GM18507 (cell line): ENCODE data around the gene TUBD1.
"Not testable (repeated sequence)": the region's sequence is repeated elsewhere in the genome, so short reads cannot be mapped to it uniquely, and the experiment has no call there.

ENCODE experiments used
- DNase-seq: peaks from one replicate; pipeline ENCODE4 v3.0.0; 2011; ENCODE audit warnings: low read depth; ENCODE audit not compliant: insufficient read length; ENCODE audit errors: extremely low spot score
- FAIRE-seq: peaks from 2 replicates; lab custom pipeline; 2011; peaks lifted over from hg19 to GRCh38; lab: Jason Lieb, UNC

TUBD1 gene

DNA sequence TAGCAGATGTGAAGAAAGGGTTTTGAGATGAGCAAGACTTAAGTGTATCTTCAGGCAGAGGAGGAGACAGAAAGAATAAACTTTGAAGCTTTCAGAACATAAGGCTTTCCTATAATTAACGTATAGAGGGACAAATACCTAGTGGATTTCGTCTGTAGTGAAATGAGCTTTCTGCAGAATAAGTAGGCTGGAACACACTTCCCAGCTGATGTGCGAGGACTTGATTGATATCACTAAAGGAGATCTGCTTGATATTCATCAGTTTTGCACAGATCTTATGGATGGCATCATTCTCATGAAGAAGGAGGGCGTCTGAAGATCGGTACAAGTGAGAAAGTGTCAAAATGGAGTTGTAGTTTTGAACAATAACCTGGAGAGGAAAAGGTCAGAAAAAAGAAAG, 14.8 kb downstream of the TUBD1 start:
- no peak for DNase-seq
- FAIRE-seq: no peak

DNA sequence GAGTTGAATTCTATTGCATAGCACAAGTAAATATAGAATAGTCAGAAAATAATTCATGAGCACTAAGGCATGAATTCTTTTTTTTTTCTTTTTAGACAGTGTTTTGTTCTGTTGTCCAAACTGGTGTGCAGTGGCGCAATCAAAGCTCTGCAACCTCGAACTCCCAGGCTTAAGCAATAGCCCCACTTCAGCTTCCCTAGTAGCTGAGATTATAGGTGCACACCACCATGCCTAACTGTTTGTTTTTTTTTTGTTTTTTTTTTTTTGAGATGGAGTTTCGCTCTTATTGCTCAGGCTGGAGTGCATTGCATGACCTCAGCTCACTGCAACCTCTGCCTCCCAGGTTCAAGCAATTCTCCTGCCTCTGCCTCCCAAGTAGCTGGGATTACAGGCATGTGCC, 16.6 kb downstream of the TUBD1 start:
- FAIRE-seq (no peak), DNase-seq (no peak)

DNA sequence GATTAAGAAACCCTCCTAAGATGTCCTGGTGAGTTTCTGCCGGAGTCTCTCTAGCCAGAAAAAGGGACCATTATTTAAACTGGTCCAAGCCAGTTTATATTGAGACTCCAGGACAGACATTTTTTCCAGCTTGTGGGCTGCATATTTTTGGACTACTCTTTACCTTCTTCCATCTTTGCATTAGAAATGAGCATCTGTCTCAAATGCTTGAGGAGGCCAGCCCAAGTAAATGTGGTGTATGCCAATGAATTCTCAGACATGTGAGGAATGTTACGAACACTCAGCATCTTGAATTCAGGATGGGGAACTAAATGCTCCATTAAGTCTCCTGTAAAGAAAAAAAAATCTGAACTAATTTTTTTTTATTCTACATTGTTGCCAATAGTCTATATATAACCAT, 18.4 kb downstream of the TUBD1 start:
- FAIRE-seq (no peak), DNase-seq (no peak)

DNA sequence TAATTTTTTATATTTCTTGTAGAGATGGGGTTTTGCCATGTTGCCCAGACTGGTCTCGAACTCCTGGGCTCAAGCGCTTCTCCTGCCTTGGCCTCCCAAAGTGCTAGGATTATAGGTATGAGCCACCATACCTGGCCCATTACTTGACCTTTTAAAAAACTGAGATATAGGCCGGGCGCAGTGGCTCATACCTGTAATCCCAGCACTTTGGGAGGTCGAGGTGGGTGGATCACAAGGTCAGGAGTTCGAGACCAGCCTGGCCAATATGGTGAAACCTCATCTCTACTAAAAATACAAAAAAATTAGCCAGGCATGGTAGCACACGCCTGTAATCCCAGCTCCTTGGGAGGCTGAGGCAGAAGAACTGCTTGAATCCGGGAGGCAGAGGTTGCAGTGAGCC, 19.3 kb downstream of the TUBD1 start:
- FAIRE-seq, DNase-seq: not testable (repeated sequence)

DNA sequence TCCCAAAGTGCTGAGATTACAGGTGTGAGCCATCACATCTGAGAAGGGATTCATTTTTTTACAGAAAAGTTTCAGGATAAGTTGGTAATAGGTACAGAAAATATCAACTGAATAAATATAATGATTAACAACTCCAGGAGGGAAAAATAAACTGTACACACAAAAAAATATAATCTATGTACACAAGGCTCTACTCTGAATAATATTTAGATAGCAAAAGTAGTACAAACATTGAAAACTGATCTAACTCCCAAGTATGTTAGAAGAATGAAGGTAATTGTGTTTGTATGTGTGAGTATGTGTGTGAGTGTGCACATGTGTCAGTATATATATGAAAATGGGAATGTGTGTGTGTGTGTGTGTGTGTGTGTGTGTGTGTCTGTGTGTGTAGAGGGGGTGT, 20.4 kb downstream of the TUBD1 start:
- FAIRE-seq (no peak), DNase-seq (no peak)

DNA sequence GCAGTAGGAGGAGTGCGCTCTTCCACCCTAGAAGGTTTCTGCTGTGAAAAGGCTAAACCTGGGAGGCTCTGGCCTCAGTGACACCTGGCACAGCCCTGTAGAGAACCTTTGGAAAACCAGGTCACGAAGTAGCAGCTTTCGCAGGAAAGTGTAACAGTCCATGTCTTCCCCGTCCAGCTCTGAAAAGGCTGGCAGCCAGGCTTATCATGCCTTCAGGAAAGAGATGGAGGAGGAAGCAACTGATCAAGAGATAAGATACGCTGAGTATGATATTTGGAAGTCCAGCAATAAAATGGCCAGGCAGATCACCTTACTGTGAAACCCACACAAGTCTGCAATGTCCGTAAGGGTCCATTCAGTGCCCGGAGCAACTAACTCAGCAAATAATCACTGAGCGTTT, 22.3 kb downstream of the TUBD1 start:
- FAIRE-seq: no peak
- no peak for DNase-seq

DNA sequence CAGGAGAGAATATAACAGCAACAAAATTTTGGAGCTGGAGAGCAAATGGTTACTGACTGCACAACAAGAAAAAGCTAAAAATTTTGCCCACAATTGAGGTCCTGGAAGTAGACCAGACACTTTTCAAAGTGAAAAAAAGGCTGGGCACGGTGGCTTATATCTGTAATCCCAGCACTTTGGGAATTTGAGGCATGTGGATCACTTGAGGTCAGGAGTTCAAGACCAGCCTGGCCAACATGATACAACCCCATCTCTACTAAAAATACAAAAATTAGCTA, 22.9 kb downstream of the TUBD1 start:
- FAIRE-seq (no peak), DNase-seq (no peak)

DNA sequence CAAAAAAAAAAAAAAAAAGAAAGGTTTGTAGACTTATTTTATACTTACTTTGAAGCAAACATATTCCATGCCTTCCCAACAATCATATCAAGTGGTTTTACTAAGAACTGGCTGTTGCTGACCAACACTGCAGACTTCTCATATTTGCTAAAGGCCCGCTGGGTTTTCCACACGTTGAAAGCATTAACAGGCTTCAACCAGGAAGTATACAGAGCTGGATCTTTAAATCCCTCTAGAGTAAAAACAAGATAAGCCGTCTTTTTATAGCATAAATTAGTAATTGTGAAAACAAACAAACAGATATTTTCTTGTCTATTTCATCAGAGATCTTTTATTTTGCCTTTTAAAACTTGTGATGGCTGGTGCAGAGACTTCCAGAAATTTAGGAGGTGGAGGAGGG, 29.1 kb downstream of the TUBD1 start:
- no peak for FAIRE-seq

DNA sequence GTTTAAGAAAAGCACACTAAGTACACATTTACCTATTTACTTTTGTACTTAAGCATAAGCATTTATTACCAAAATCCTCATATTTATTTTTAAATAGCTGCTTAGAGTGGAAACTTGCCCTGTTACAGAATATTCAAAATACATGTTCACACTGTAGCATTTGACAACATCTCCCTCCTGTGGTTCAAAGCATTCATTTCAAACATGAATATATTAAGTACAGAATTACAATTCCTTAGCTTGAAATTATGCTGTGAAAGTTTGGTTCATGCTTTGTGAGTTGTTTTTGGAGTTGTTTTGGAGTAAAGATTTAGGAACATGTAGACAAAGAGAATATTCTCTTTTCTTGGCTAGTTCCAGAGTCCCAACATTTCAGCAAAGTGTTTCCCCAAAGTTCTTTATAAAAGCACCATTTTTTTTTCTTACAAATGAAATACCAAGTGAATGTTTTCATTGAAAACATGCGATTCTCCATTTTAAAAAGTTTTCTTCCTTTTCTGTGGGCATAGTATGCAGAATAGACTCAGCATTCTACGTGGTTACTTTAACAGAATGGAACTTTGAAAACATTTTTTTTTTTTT, 33.2 kb downstream of the TUBD1 start:
- DNase-seq (no peak), FAIRE-seq (peak; percentile 63)

More for the DNA sequence above, 29.1 kb downstream of the TUBD1 start:
- no peak for DNase-seq

DNA sequence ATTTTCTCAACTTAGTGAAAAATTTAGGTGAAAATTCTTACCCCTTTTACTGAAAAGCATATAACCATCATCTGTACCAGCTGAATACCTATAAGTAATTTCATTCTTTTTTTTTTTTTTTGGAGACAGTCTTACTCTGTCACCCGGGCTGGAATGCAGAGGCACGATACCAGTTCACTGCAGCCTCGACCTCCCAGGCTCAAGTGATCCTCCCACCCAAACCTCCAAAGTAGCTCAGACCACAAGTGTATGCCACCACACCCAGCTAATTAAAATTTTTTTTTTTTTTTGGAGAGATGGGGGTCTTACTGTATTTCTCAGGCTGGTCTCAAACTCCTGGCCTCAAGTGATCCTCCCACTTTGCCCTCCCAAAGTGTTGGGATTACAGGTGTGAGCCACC, 33.8 kb downstream of the TUBD1 start:
- no peak for FAIRE-seq
- no peak for DNase-seq

DNA sequence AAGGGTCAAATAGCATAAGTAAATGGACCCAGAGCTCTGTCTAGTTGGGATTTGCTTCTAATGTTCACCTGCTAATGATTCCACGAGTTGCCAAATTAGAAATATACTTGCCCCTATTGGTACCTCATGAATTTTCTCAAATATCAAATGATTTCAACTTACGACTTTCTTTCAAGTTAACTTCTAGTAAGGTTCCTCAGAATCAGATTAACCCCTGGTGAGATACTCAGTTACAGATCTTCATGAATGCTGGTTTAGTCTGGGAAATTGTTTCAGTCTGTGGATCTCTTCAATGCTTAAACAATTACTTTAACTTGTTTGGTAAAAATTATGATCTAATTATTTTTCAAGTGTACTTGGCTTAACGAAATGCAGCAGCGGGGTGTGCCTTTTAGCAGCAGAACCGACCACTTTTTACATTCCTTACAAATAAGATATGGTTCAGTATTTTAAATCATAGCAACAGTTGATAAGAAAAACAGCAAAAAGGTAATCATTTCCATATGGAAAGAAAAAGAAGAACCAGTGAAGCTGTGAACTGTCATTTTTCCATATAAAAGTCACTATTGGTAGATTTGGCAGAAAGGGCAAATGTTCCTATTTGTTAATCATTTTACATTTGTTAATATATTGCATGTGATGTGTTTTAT, 34.5 kb downstream of the TUBD1 start:
- no peak for DNase-seq
- FAIRE-seq: no peak

DNA sequence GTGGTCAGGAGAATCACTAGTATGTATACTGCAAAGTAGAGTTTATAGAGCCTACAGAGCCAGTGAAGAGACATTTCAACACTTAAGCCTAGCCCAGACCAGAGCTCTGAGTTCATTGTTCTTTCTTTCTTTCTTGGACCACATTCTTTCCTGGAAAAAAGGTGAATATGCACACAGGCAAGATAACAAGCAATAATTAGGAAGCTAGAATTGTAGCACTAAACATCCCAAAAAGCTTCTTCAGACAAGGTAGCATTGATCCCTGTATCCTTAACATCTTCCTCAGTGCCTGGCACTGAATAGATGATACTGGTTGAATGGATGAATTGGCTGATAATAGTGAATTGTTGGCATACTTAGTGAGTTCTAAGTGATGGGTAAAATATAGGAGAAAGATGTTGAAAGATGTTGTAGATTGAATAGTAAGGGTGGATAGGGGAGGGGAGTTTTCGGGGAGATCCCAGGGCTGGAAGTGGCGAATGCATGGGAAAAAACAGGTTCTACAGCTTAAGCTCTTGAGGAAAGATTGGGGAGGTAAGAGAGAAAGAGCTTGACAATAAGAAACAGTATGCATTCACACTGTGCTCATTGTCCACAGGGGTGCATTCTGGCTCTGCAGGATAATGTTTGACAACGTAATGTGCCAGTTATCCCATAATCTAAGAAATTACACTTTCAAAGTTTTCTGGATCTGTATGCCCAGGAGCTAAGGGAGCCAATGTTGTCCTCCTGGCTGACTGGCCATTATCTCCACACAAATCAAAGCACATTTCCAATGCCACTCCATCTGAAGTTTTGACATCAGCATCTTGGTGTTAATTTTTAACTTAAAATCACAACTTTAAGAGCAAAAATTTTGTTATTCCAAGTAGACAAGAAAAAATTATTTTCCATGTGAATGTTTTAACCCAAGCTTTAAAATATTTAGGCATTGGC, 35.6 kb downstream of the TUBD1 start:
- FAIRE-seq: no peak
- DNase-seq: no peak

DNA sequence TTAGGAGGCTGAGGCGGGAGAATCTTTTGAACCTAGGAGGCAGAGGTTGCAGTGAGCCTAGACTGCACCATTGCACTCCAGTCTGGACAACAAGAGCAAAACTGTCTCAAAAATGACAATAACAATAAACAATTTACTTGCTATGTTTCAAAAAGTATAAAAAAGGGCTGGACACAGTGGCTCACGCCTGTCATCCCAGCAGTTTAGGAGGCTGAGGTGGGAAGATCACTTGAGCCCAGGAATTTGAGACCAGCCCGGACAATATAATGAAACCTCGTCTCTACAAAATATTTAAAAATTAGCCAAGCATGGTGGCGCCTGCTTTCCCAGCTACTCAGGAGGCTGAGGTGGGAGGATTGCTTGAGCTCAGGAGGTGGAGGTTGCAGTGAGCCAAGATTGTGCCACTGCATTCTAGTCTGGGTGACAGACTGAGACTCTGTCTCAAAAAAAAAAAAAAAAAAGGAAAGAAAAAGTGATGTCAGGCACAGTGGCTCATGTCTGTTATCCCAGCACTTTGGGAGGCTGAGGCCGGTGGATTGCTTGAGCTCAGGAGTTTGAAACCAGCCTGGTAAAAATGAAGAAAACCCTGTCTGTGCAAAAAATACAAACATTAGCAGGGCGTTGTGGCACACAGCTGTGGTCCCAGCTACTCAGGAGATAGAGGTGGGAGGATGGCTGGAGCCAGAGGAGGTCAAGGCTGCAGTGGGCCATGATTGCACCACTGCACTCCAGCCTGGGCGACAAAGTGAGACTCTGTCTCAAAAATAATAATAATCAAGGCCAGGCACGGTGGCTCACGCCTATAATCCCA, 38.6 kb downstream of the TUBD1 start:
- not testable (repeated sequence) for FAIRE-seq, DNase-seq

DNA sequence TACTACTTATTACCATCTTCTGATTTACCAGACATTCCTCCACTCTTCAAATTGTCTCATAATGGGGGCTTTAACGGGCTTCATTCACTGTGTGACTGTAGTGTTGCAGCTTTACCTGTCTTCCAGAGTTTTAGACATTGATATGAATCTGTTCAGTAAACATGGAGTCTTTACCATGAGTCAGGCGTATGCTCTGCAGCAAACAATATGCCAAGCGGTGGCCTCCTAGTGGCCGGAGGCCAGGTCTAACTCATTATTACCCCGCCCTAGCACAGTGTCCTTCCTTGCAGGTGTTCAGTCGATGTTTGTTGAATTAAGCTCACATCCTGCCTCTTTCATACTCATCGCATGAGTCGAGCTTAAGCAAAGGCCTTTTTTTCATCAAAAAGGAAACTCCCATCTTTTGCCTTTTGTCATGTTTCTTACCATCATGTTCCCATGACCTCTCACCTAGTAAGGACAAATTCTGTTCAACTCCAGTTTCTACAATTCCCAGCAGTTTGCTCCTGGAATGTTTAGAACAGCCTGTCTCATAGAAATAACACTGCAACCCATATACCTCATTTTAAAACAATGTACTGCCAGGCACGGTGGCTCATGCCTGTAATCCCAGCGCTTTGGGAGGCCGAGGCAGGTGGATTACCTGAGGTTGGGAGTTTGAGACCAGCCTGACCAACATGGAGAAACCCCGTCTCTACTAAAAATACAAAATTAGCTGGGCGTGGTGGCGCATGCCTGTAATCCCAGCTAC, 39.4 kb downstream of the TUBD1 start:
- DNase-seq: no peak
- no peak for FAIRE-seq

DNA sequence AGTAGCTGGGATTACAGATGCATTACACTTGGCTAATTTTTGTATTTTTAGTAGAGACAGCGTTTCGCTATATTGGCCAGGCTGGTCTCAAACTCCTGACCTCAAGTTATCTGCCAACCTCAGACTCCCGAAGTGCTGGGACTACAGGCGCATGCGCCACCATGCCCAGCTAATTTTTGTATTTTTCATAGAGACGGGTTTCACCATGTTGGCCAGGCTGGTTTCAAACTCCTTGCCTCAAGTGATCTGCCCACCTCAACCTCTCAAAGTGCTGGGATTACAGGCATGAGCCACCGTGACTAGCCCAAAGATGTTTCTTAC, 39.9 kb downstream of the TUBD1 start:
- not testable (repeated sequence) for FAIRE-seq, DNase-seq

DNA sequence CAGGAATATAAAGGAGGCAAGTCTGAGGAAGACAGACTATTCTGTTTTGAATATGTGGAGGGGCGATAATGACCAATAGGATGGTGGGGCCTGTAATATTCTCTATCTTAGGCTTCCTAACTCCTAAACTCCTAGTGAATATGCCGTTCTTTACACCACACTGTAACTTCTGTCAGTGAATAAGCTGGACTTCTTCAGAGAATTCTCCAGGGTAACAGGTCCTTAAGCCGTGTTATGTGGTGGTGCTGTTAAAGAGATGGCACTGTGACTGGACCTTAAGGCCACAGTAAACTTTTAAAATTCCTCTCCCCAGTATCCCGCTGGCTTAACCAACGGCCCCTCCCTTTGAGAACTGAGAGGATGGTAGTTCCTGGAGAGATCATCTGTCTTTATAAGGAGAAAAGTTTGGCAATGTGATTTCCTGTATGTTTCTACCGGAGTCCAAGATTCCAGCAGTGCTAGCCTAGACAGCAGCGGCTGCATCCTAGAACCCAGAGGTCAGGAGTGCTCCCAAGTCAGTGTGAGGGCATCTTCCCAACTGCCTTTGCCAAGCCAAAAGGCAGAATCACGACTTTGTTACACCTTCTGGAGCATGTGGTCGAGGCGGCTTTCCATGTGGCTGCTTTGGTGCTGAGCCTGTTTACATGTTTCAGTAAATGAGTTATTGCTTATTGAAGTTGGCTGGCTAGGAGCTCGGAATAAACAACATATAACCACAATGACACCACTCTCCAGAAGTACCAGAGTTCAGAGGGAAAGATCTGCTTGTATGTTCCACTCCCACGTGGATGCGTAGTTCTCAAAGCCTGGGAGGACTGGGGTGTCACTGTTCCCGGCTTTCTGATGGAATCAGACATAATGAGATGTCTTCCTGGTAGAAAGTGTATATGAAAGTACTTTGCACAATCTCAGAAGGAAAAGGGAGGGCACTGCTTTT, 41.0 kb downstream of the TUBD1 start:
- no peak for FAIRE-seq
- DNase-seq: no peak

DNA sequence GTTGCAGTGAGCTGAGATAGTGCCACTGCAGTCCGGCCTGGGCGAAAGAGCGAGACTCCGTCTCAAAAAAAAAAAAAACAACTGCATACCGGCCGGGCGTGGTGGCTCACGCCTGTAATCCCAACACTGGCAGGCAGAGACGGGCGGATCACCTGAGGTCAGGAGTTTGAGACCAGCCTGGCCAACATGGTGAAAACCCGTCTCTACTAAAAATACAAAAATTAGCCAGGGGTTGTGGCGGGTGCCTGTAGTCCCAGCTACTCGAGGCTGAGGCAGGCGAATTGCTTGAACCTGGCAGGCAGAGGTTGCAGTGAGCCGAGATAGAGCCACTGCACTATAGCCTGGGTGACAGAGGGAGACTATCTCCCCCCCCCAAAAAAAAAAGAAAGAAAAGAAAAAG, 42.4 kb downstream of the TUBD1 start:
- FAIRE-seq, DNase-seq: not testable (repeated sequence)

DNA sequence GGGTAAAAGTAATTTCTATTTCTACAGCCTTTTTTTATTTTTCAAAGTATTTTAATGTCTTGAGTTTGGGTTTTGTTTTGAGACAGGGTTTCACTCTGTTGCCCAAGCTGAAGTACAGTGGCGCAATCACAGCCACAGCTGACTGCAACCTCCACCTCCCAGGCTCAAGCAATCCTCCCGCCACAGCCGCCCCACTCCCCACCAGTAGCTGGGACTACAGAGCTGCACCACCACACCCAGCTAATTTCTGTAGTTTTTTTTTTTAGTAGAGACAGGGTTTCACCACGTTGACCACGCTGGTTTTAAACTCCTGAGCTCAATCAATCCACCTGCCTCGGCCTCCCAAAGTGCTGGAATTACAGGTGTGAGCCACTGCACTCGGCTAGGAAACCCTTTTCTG, 44.0 kb downstream of the TUBD1 start:
- FAIRE-seq (peak; percentile 70), DNase-seq (no peak)

DNA sequence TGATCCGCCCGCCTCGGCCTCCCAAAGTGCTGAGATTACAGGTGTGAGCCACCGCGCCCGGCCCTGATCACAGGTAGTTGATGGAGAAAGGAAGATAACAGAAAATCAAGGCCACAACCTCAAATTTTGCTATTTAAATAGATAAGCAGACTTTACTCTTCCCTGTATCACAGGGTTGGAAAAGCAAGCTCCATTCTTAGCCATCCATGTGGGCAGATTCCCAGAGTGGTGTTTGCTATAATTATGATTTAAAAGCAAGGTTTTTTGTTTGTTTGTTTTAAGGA, 44.4 kb downstream of the TUBD1 start:
- DNase-seq: no peak

More for the DNA sequence above, 44.4 kb downstream of the TUBD1 start:
- FAIRE-seq: no peak
